Smooth muscle cell (in vitro differentiated cells): Measurements from ENCODE around the gene ARFIP1. TPM values are rescaled to one million over a fixed set of nuclear protein-coding genes. Genes with fewer than 3 reads are reported as not detected.
"Not testable (repeated sequence)": the region's sequence is repeated elsewhere in the genome, so short reads cannot be mapped to it uniquely, and the experiment has no call there.

Experiments used
- DNase-seq: peaks from one replicate; lab custom pipeline; 2025; ENCODE audit not compliant: unreplicated experiment; lab: John Stamatoyannopoulos, UW
- H2AFZ ChIP-seq: fragments of 200-600 bp; sonication (generic); 2 replicates; pipeline ENCODE4 v1.6.0; 2016; ENCODE audit warnings: antibody characterized with exemption, low read depth, mild to moderate bottlenecking
- H3F3A ChIP-seq: fragments of 200-600 bp; sonication (generic); 2 replicates; pipeline ENCODE4 v1.6.0; 2017; ENCODE audit warnings: antibody characterized with exemption, low read depth
- H3K27ac ChIP-seq: fragments of 200-600 bp; sonication (generic); 2 replicates; pipeline ENCODE4 v1.5.1; 2016; ENCODE audit warnings: low read depth, mild to moderate bottlenecking
- H3K27me3 ChIP-seq: fragments of 200-600 bp; sonication (generic); 2 replicates; pipeline ENCODE4 v1.6.1; 2016; ENCODE audit warnings: low read depth, mild to moderate bottlenecking
- H3K36me3 ChIP-seq: fragments of 200-600 bp; sonication (generic); 2 replicates; pipeline ENCODE4 v1.5.1; 2016; ENCODE audit warnings: low read depth
- H3K4me1 ChIP-seq: fragments of 200-600 bp; sonication (generic); 2 replicates; pipeline ENCODE4 v1.5.1; 2016; ENCODE audit warnings: low read depth
- H3K4me2 ChIP-seq: fragments of 200-600 bp; sonication (generic); 2 replicates; pipeline ENCODE4 v1.6.0; 2016; ENCODE audit warnings: mild to moderate bottlenecking
- H3K4me3 ChIP-seq: fragments of 200-600 bp; sonication (generic); 2 replicates; pipeline ENCODE4 v1.5.1; 2016; ENCODE audit warnings: mild to moderate bottlenecking
- H3K79me2 ChIP-seq: fragments of 200-600 bp; sonication (generic); 2 replicates; pipeline ENCODE4 v1.6.0; 2016; ENCODE audit warnings: low read depth, mild to moderate bottlenecking
- H3K9ac ChIP-seq: fragments of 200-600 bp; sonication (generic); 2 replicates; pipeline ENCODE4 v1.6.0; 2016; ENCODE audit warnings: low read depth
- H3K9me3 ChIP-seq: fragments of 200-600 bp; sonication (generic); replicated peaks from 2 replicates; pipeline ENCODE4 v1.5.1; 2016; ENCODE audit warnings: low read depth
- H4K20me1 ChIP-seq: fragments of 200-600 bp; sonication (generic); 2 replicates; pipeline ENCODE4 v1.6.0; 2016; ENCODE audit warnings: low read depth
- CTCF ChIP-seq: fragments of 200-600 bp; sonication (generic); IDR thresholded peaks from 2 replicates; pipeline ENCODE4 v1.5.1; 2017; ENCODE audit warnings: borderline replicate concordance, mild to moderate bottlenecking, antibody characterized with exemption; ENCODE audit not compliant: insufficient read depth, poor library complexity, severe bottlenecking
- WGBS: methylation state at CpG from one replicate; pipeline ENCODE4 v1.1.7; 2016; ENCODE audit warnings: low lambda C conversion rate; 5-methylcytosine and 5-hydroxymethylcytosine counted together
- polyA plus RNA-seq: library from polyadenylated mRNA; unstranded; fragments of >200 nt; fragmentation: Nextera tagmentation; extraction: Ambion mirVana; gene quantifications from 2 replicates; pipeline ENCODE4 v1.2.1, GENCODE V29; 2016
- total RNA-seq: library from RNA; depleted of rRNA; stranded (reverse); fragments of >200 nt; gene quantifications from 2 replicates; pipeline ENCODE4 v1.2.3, GENCODE V29; 2014

ARFIP1 gene
- total and polyA plus RNA-seq, 2 experiments from 2014 or later = 21.3 to 37.7 TPM

DNA sequence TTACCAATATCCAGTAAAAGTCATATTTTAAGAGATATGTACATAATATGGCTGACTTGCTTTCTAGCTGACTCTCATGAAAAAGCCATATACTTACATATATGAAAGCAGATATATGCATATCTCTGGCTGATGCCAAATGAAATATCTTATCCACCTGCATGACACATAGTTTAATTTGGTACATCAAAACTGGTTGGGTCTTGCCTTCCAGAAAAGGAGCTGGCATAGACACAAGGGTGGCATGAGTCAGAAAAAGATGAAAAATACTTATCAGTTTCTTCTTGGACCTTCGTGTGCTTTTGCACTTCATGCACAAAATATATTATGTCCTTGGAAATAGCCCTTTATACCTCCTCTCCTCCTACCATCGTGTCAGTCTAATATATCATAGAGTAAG, 32.3 kb upstream of the ARFIP1 start:
- Histone ChIP-seq H3K4me2 (no peak overlapping the region), H3K4me1 (no peaks in the 10 kb centered on the region), H3K36me3 (no peaks in the 10 kb centered on the region), H3K9me3 (no peaks in the 10 kb centered on the region), H3K4me3 (no peak overlapping the region), H2AFZ (no peak overlapping the region), H3K9ac (no peak overlapping the region), H4K20me1 (no peaks in the 10 kb centered on the region), H3F3A (no peaks in the 10 kb centered on the region), H3K27me3 (no peaks in the 10 kb centered on the region), H3K79me2 (no peaks in the 10 kb centered on the region), H3K27ac (no peak overlapping the region)
- WGBS = 86% methylated on average over 2 of the region's 2 CpGs
- DNase-seq = no peak
- TF ChIP-seq CTCF = no peak

DNA sequence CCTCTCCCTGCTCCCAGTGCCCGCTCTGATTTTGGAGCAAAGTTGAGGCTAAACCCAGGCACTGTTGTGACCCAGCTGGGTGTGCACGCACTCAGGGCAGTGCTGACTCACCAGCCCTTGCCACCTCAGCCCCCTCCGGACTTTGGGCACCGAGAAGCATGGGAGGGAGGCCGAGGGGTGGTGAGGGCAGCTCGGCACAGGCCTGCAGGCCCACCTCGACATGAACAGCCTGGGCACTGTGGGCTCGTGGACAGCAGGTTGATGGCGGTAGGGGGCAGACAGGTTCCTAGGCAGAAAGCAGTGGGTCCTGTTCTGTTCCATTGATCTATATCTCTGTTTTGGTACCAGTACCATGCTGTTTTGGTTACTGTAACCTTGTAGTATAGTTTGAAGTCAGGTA, 31.1 kb upstream of the ARFIP1 start:
- H4K20me1 ChIP-seq = no peaks in the 10 kb centered on the region
- H3K36me3 ChIP-seq = no peaks in the 10 kb centered on the region
- no peak overlapping the region for H3K4me3 ChIP-seq
- H3K27ac ChIP-seq = no peak overlapping the region
- H3K4me1 ChIP-seq = no peaks in the 10 kb centered on the region
- H3F3A ChIP-seq = no peaks in the 10 kb centered on the region
- TF ChIP-seq CTCF = no peak
- DNase-seq = no peak
- no peaks in the 10 kb centered on the region for H3K79me2 ChIP-seq
- no peaks in the 10 kb centered on the region for H3K9me3 ChIP-seq
- H3K9ac ChIP-seq = no peak overlapping the region
- H2AFZ ChIP-seq = no peak overlapping the region
- 93% methylated on average over 9 of the region's 9 CpGs for WGBS
- H3K4me2 ChIP-seq = no peak overlapping the region
- no peaks in the 10 kb centered on the region for H3K27me3 ChIP-seq

- Histone ChIP-seq H3K9me3 (no peaks in the 10 kb centered on the region), H3K9ac (no peak overlapping the region), H4K20me1 (no peaks in the 10 kb centered on the region), H3K79me2 (no peaks in the 10 kb centered on the region), H3K4me1 (no peaks in the 10 kb centered on the region), H2AFZ (no peak overlapping the region), H3K4me3 (no peak overlapping the region), H3F3A (no peaks in the 10 kb centered on the region), H3K27me3 (no peaks in the 10 kb centered on the region), H3K4me2 (no peak overlapping the region), H3K36me3 (no peaks in the 10 kb centered on the region), H3K27ac (no peak overlapping the region)
- DNase-seq = no peak
- TF ChIP-seq CTCF = no peak
- 100% methylated on average over 1 of the region's 1 CpG for WGBS
Measured at GRCh38 chr4:152763796-152764195, 16.0 kb upstream of the ARFIP1 start.

DNA sequence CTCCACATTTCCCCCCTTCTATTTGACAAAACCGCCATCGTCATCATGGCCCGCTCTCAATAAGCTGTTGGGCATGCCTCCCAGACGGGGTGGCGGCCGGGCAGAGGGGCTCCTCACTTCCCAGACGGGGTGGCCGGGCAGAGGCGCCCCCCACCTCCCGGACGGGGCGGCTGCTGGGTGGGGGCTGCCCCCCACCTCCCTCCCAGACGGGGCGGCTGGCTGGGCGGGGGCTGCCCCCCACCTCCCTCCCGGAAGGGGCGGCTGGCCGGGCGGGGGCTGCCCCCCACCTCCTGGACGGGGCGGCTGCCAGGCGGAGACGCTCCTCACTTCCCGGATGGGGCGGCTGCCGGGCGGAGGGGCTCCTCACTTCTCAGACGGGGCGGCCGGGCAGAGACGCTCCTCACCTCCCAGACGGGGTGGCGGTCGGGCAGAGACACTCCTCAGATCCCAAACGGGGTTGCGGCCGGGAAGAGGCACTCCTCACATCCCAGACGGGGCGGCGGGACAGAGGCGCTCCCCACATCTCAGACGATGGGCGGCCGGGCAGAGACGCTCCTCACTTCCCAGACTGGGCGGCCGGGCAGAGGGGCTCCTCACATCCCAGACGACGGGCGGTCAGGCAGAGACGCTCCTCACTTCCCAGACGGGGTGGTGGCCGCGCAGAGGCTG, 14.6 kb upstream of the ARFIP1 start:
- not testable (repeated sequence) for H3K9ac ChIP-seq, H3K27ac ChIP-seq, H4K20me1 ChIP-seq

More for the DNA sequence above, 14.6 kb upstream of the ARFIP1 start:
- not testable (repeated sequence) for H3K36me3 ChIP-seq, DNase-seq, H3K4me3 ChIP-seq, H3K9me3 ChIP-seq, H3K4me1 ChIP-seq, H2AFZ ChIP-seq, H3K79me2 ChIP-seq, H3F3A ChIP-seq, H3K27me3 ChIP-seq, H3K4me2 ChIP-seq
- WGBS = 97% methylated on average over 29 of the region's 54 CpGs
